GF-D8 (cell line): ENCODE data around the gene NAA38.
A peak's percentile ranks its signal among the peaks of the same experiment; 100 is the strongest.

Experiments
- DNase-seq: peaks from one replicate; lab custom pipeline; 2025; lab: John Stamatoyannopoulos, UW

NAA38 gene

GRCh38 chr17:7852919-7853690 is 4.3 kb downstream of the NAA38 start:
- no peak for DNase-seq

- DNase-seq: no peak
Observed at GRCh38 chr17:7852262-7852670, 5.1 kb downstream of the NAA38 start.

GRCh38 chr17:7851438-7852261 is 5.7 kb downstream of the NAA38 start:
- peak; percentile 17 for DNase-seq

- DNase-seq: no peak
Observed at GRCh38 chr17:7850701-7851437, 6.5 kb downstream of the NAA38 start.

GRCh38 chr17:7849751-7850504 is 7.4 kb downstream of the NAA38 start:
- DNase-seq: no peak

- DNase-seq: no peak
Observed at GRCh38 chr17:7849130-7849750, 8.1 kb downstream of the NAA38 start.

GRCh38 chr17:7848739-7849129 is 8.6 kb downstream of the NAA38 start:
- no peak for DNase-seq

GRCh38 chr17:7848131-7848579 is 9.2 kb downstream of the NAA38 start:
- no peak for DNase-seq

GRCh38 chr17:7846765-7847661 is 10.3 kb downstream of the NAA38 start:
- no peak for DNase-seq

- no peak for DNase-seq
Observed at GRCh38 chr17:7846063-7846735, 11.2 kb downstream of the NAA38 start.

GRCh38 chr17:7845359-7846062 is 11.8 kb downstream of the NAA38 start:
- DNase-seq: no peak

- peak; percentile 52 for DNase-seq
Observed at GRCh38 chr17:7844292-7845154, 12.8 kb downstream of the NAA38 start.

GRCh38 chr17:7843536-7844291 is 13.6 kb downstream of the NAA38 start:
- DNase-seq: peak; percentile 43

GRCh38 chr17:7843257-7843535 is 14.2 kb downstream of the NAA38 start:
- no peak for DNase-seq

- DNase-seq: peak; percentile 58
Observed at GRCh38 chr17:7842380-7843256, 14.7 kb downstream of the NAA38 start.

- DNase-seq: peak; percentile 23
Observed at GRCh38 chr17:7841915-7842379, 15.4 kb downstream of the NAA38 start.
